Vein endothelial cell (primary cell): ENCODE measurements around the gene ZNF805. TPM values are rescaled to one million over a fixed set of nuclear protein-coding genes. Genes with fewer than 3 reads are reported as not detected.

Experiments used
- total RNA-seq: library from RNA; depleted of rRNA; stranded (reverse); fragments of >200 nt; gene quantifications from 2 replicates; pipeline ENCODE4 v1.2.3, GENCODE V29; 2012

The ZNF805 gene
- total RNA-seq: 23.8 and 24.7 TPM in 2 replicates

GRCh38 chr19:57240311-57241090 is at the start of gene ZNF805:
Gene ZNF805, plus strand, starts transcription at chr19:57240632. Its CDS starts 260 bp downstream, at chr19:57240892.

GRCh38 chr19:57191141-57192076 is 49.0 kb upstream of the ZNF805 start, which contains the start of gene ZNF264:
Gene ZNF264, plus strand, starts transcription at chr19:57191500. Its CDS starts 414 bp downstream, at chr19:57191914.

GRCh38 chr19:57280165-57280961 is 39.9 kb downstream of the ZNF805 start, which contains the start of gene ZNF460:
Gene ZNF460, plus strand, starts transcription at chr19:57280485. Its CDS starts 322 bp downstream, at chr19:57280807.

Other genes starting within 250 kb of the ZNF805 start
- not detected in 2 replicates for gene USP29, start 120.6 kb upstream of the ZNF805 start, total RNA-seq
- gene ZIM3, start 95.4 kb upstream of the ZNF805 start, total RNA-seq: not detected in 2 replicates
- not detected in 2 replicates for gene DUXA, start 73.1 kb upstream of the ZNF805 start, total RNA-seq
- 24.5 and 37.6 TPM in 2 replicates for gene ZNF264, start 49.1 kb upstream of the ZNF805 start, total RNA-seq
- 0.48 and 0.65 TPM in 2 replicates for gene AURKC, start 9.6 kb upstream of the ZNF805 start, total RNA-seq
- gene ZNF460, start 39.9 kb downstream of the ZNF805 start, total RNA-seq: 74.9 and 77.1 TPM in 2 replicates
- 10.1 and 11.7 TPM in 2 replicates for gene ZNF543, start 79.8 kb downstream of the ZNF805 start, total RNA-seq
- gene ZNF304, start 110.6 kb downstream of the ZNF805 start, total RNA-seq: 8.5 and 9.0 TPM in 2 replicates
- gene TRAPPC2B, start 122.9 kb downstream of the ZNF805 start, total RNA-seq: 9.1 and 10.1 TPM in 2 replicates
- 1.6 and 2.9 TPM in 2 replicates for gene ZNF547, start 122.9 kb downstream of the ZNF805 start, total RNA-seq
- 14.2 and 16.3 TPM in 2 replicates for gene ZNF548, start 149.2 kb downstream of the ZNF805 start, total RNA-seq
- 11.4 and 14.3 TPM in 2 replicates for gene ZNF17, start 170.5 kb downstream of the ZNF805 start, total RNA-seq
- gene ZNF749, start 194.7 kb downstream of the ZNF805 start, total RNA-seq: 7.2 and 12.2 TPM in 2 replicates
- gene VN1R1, start 216.5 kb downstream of the ZNF805 start, total RNA-seq: 0.98 and 1.1 TPM in 2 replicates
- gene ZNF772, start 236.9 kb downstream of the ZNF805 start, total RNA-seq: 14.4 and 22.7 TPM in 2 replicates
- 11.1 and 13.5 TPM in 2 replicates for gene ZNF419, start 247.1 kb downstream of the ZNF805 start, total RNA-seq